Activated naive CD8-positive, alpha-beta T cell treated with anti-CD3 and anti-CD28 coated beads, Interleukin-2, amount 50 U/mL, for 24 hours (primary cell): Measurements from ENCODE around the gene RIPPLY2.

Experiments
- ATAC-seq: fragments of 150-1000 bp; cut with Tn5 transposase; one replicate; pipeline ENCODE4 v1.10.0; 2021
- DNase-seq: peaks from one replicate; pipeline ENCODE4 v3.0.0; 2021
- H3K27ac Mint-ChIP-seq: one replicate; pipeline ENCODE4 v1.8.0; 2021; ENCODE audit warnings: mild to moderate bottlenecking, mixed read lengths
- H3K27me3 Mint-ChIP-seq: one replicate; pipeline ENCODE4 v1.8.0; 2021; ENCODE audit warnings: mixed read lengths
- H3K36me3 Mint-ChIP-seq: one replicate; pipeline ENCODE4 v1.8.0; 2021; ENCODE audit warnings: low read depth, mixed read lengths
- H3K4me1 Mint-ChIP-seq: one replicate; pipeline ENCODE4 v1.8.0; 2021; ENCODE audit warnings: mixed read lengths
- H3K4me3 Mint-ChIP-seq: one replicate; pipeline ENCODE4 v1.8.0; 2021; ENCODE audit warnings: mild to moderate bottlenecking, moderate library complexity, mixed read lengths
- H3K9me3 Mint-ChIP-seq: one replicate; pipeline ENCODE4 v1.8.0; 2021; ENCODE audit warnings: mixed read lengths

RIPPLY2 gene

GRCh38 chr6:83905648-83906047, 52.5 kb downstream of the RIPPLY2 start:
- peaks cover 45% of the 10 kb centered on the region for H3K9me3 Mint-ChIP-seq
- ATAC-seq, result no peak
- H3K27me3 Mint-ChIP-seq, result no peaks in the 10 kb centered on the region
- peaks cover 54% of the 10 kb centered on the region for H3K36me3 Mint-ChIP-seq
- DNase-seq, result no peak
- H3K27ac Mint-ChIP-seq, result no peak overlapping the region
- H3K4me1 Mint-ChIP-seq, result peaks cover 34% of the 10 kb centered on the region
- H3K4me3 Mint-ChIP-seq, result no peak overlapping the region
